DND-41 (cell line): Measurements from ENCODE around the gene C3orf20.

Experiments
- ATAC-seq: fragments of 200-7000 bp; cut with Tn5 transposase; 3 replicates; pipeline ENCODE4 v1.9.1; 2021; ENCODE audit warnings: low read depth; ENCODE audit not compliant: insufficient read depth
- DNase-seq: peaks from one replicate; pipeline ENCODE4 v3.0.0-alpha.2; 2020
- H2AFZ ChIP-seq: 2 replicates; pipeline ENCODE4 v1.6.0; 2012; ENCODE audit warnings: low read depth, low read length
- H3K27ac ChIP-seq: 2 replicates; pipeline ENCODE4 v1.5.1; 2012; ENCODE audit warnings: low read length, inconsistent platforms
- H3K27me3 ChIP-seq: fragments of 200-600 bp; sonication (generic); 2 replicates; pipeline ENCODE4 v1.6.0; 2012; ENCODE audit warnings: low read length, mild to moderate bottlenecking, inconsistent platforms; ENCODE audit not compliant: insufficient read depth, poor library complexity
- H3K36me3 ChIP-seq: 2 replicates; pipeline ENCODE4 v1.5.1; 2012; ENCODE audit warnings: low read length, inconsistent platforms; ENCODE audit not compliant: insufficient read depth
- H3K4me1 ChIP-seq: 2 replicates; pipeline ENCODE4 v1.5.1; 2012; ENCODE audit warnings: mild to moderate bottlenecking, low read length; ENCODE audit not compliant: insufficient read depth
- H3K4me2 ChIP-seq: 2 replicates; pipeline ENCODE4 v1.6.0; 2012; ENCODE audit warnings: mild to moderate bottlenecking, moderate library complexity, low read length, inconsistent platforms; ENCODE audit not compliant: insufficient read depth
- H3K4me3 ChIP-seq, 2 experiments: fragments of 200-600 bp in 1 of 2; shearing (Covaris generic) in 1 of 2; 2 replicates each; pipeline ENCODE4 v1.5.1; 2012 to 2016; ENCODE audit warnings: inconsistent platforms in 2 of 2, low read length in 2 of 2, mild to moderate bottlenecking in 2 of 2, low read depth in 1 of 2, moderate library complexity in 1 of 2
- H3K79me2 ChIP-seq: 2 replicates; pipeline ENCODE4 v1.6.0; 2012; ENCODE audit warnings: low read length, inconsistent platforms; ENCODE audit not compliant: insufficient read depth
- H3K9ac ChIP-seq: 2 replicates; pipeline ENCODE4 v1.6.0; 2012; ENCODE audit warnings: low read depth, mild to moderate bottlenecking, inconsistent platforms, low read length, moderate library complexity
- H3K9me3 ChIP-seq: 2 replicates; pipeline ENCODE4 v1.5.1; 2012; ENCODE audit warnings: low read length, moderate library complexity, mild to moderate bottlenecking, inconsistent platforms; ENCODE audit not compliant: insufficient read depth, severe bottlenecking
- H4K20me1 ChIP-seq: 2 replicates; pipeline ENCODE4 v1.6.0; 2012; ENCODE audit warnings: low read length; ENCODE audit not compliant: insufficient read depth
- CTCF ChIP-seq: IDR thresholded peaks from 2 replicates; pipeline ENCODE4 v1.5.1; 2012; ENCODE audit warnings: borderline replicate concordance, low read length, moderate library complexity, mild to moderate bottlenecking; ENCODE audit not compliant: poor library complexity, severe bottlenecking; ENCODE audit errors: extremely low read depth
- EZH2 ChIP-seq: IDR thresholded peaks from 3 replicates; pipeline ENCODE4 v1.6.1; 2012; ENCODE audit warnings: borderline replicate concordance, low read depth, mild to moderate bottlenecking, moderate library complexity, low read length, inconsistent platforms; ENCODE audit not compliant: severe bottlenecking

Gene C3orf20

DNA sequence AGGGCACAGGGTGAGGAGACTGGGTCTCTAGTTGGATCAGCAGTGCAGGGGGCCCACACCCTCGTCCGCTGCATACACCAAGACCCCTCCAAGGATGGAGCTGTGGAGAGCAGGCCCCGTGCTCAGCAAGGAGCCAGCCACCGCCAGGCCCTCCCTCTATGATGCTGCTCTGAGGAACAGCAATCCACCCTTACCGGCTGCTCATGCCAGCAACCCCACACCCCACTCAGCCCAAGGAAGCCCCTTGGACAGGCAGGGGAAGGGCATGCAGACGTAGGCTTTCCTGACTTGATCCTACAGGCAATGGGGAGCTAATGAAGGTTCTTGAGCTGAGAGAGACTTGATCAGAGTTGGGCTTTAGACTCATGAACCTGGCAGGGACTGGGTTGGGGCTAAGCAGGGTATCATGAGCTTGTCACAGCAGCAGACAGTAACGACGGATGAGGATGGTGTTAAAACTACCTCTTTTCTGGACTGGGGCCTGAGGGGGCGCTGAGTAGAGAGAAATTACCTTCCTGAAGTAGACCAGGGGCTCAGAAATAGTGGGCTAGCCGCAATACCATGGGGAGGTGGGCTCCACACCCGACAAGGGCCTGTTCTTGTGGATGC lies 93.3 kb downstream of the C3orf20 start:
- DNase-seq (no peak), ATAC-seq (no peak)
- Histone ChIP-seq H3K27ac (peak overlapping the region; percentile 53), H3K9me3 (no peaks in the 10 kb centered on the region), H2AFZ (no peak overlapping the region), H3K79me2 (no peaks in the 10 kb centered on the region), H3K36me3 (no peaks in the 10 kb centered on the region), H3K4me3 (no peak overlapping the region), H3K27me3 (no peaks in the 10 kb centered on the region), H4K20me1 (no peaks in the 10 kb centered on the region), H3K4me2 (no peak overlapping the region), H3K9ac (no peak overlapping the region), H3K4me1 (peaks cover 21% of the 10 kb centered on the region)
- TF ChIP-seq EZH2 (no peak), CTCF (no peak)

GRCh38 chr3:14768881-14769280 lies 93.9 kb downstream of the C3orf20 start:
- Histone ChIP-seq H3K27me3 (no peaks in the 10 kb centered on the region), H3K4me3 (no peak overlapping the region), H3K4me2 (no peak overlapping the region), H4K20me1 (no peaks in the 10 kb centered on the region), H3K27ac (no peak overlapping the region), H3K4me1 (peaks cover 21% of the 10 kb centered on the region), H2AFZ (no peak overlapping the region), H3K36me3 (no peaks in the 10 kb centered on the region), H3K9ac (no peak overlapping the region), H3K79me2 (no peaks in the 10 kb centered on the region), H3K9me3 (no peaks in the 10 kb centered on the region)
- no peak for DNase-seq
- no peak for TF ChIP-seq CTCF
- no peak for TF ChIP-seq EZH2
- ATAC-seq: no peak

- H3K36me3 ChIP-seq: no peaks in the 10 kb centered on the region
- no peaks in the 10 kb centered on the region for H3K27me3 ChIP-seq
- H3K9ac ChIP-seq: no peak overlapping the region
- H3K79me2 ChIP-seq: no peaks in the 10 kb centered on the region
- H4K20me1 ChIP-seq: no peaks in the 10 kb centered on the region
- no peak for TF ChIP-seq CTCF
- TF ChIP-seq EZH2: no peak
- H3K4me2 ChIP-seq: no peak overlapping the region
- H3K9me3 ChIP-seq: no peaks in the 10 kb centered on the region
- H3K27ac ChIP-seq: no peak overlapping the region
- H2AFZ ChIP-seq: no peak overlapping the region
- peaks cover 21% of the 10 kb centered on the region for H3K4me1 ChIP-seq
- DNase-seq (no peak), ATAC-seq (no peak; the same call in 1 of the 3 replicates)
- no peak overlapping the region for H3K4me3 ChIP-seq
Observed at GRCh38 chr3:14769544-14770325, 94.8 kb downstream of the C3orf20 start.
